Calu3 (cell line): ENCODE results near the gene ACSS3. TPM values are rescaled to one million over a fixed set of nuclear protein-coding genes. Genes with fewer than 3 reads are reported as not detected.

ENCODE experiments used
- BruUV-seq: library from RNA; stranded (reverse); fragments of 400-500 nt; replicated peaks from 2 replicates; lab custom pipeline; 2021; lab: Mats Ljungman, UMichigan
- CTCF ChIA-PET: fragments of 300-600 bp; sonication (Branson Sonifier 250); formaldehyde crosslinking; loops from one replicate; lab custom pipeline; 2022; ENCODE audit warnings: antibody characterized with exemption; lab: Charles Lee
- DNase-seq: peaks from one replicate; pipeline ENCODE4 v3.0.0; 2022
- H3K27ac Mint-ChIP-seq: one replicate; pipeline ENCODE4 v1.8.0; 2022; ENCODE audit warnings: mixed read lengths; ENCODE audit not compliant: unreplicated experiment
- H3K27me3 Mint-ChIP-seq: one replicate; pipeline ENCODE4 v1.8.0; 2022; ENCODE audit warnings: mixed read lengths; ENCODE audit not compliant: unreplicated experiment
- H3K36me3 Mint-ChIP-seq: one replicate; pipeline ENCODE4 v1.8.0; 2022; ENCODE audit warnings: mild to moderate bottlenecking, moderate library complexity, mixed read lengths; ENCODE audit not compliant: insufficient read depth, unreplicated experiment
- H3K4me1 Mint-ChIP-seq: one replicate; pipeline ENCODE4 v1.8.0; 2022; ENCODE audit warnings: mild to moderate bottlenecking, low read depth, mixed read lengths; ENCODE audit not compliant: unreplicated experiment
- H3K4me3 Mint-ChIP-seq: one replicate; pipeline ENCODE4 v1.8.0; 2022; ENCODE audit warnings: mild to moderate bottlenecking, low read depth, moderate library complexity, mixed read lengths; ENCODE audit not compliant: unreplicated experiment
- H3K9me3 Mint-ChIP-seq: one replicate; pipeline ENCODE4 v1.8.0; 2022; ENCODE audit warnings: low read depth, mixed read lengths; ENCODE audit not compliant: unreplicated experiment
- CTCF ChIP-seq: fragments of 200-600 bp; IDR thresholded peaks from one replicate; pipeline ENCODE4 v1.8.0; 2022; ENCODE audit warnings: antibody characterized with exemption; ENCODE audit not compliant: unreplicated experiment
- intact Hi-C: fragments of 100-400 bp; cut with micrococcal nuclease; formaldehyde crosslinking; loops from one replicate; pipeline ENCODE4 v1.10.0; 2022; ENCODE audit not compliant: unreplicated experiment
- total RNA-seq: library from RNA; stranded (reverse); gene quantifications from 2 replicates; pipeline ENCODE4 v1.2.3, GENCODE V29; 2022

The ACSS3 gene
- total RNA-seq, 1 experiment from 2014 or later: 0.21 TPM

- CTCF ChIA-PET: interaction anchor here (0.5 kb wide), 1 partner anchor 1887 kb away, joined by 4 read pairs; no protein-coding TSS in a partner anchor
These were observed 89.8 kb downstream of the ACSS3 start for GRCh38 chr12:81167694-81168093.

GRCh38 chr12:81168445-81168844 is 90.6 kb downstream of the ACSS3 start:
- intact Hi-C loops: no loop called here
- Mint-ChIP-seq H3K27me3 (no peaks in the 10 kb centered on the region), H3K27ac (no peak overlapping the region), H3K36me3 (no peaks in the 10 kb centered on the region), H3K9me3 (no peaks in the 10 kb centered on the region), H3K4me3 (no peak overlapping the region), H3K4me1 (peaks cover 8% of the 10 kb centered on the region)
- no peak for DNase-seq
- CTCF ChIA-PET: no interaction called here
- no peak for TF ChIP-seq CTCF
- no TSS peak for BruUV-seq

More at GRCh38 chr12:81167694-81168093, 89.8 kb downstream of the ACSS3 start:
- no peaks in the 10 kb centered on the region for H3K9me3 Mint-ChIP-seq
- intact Hi-C loops: no loop called here
- no peak overlapping the region for H3K4me3 Mint-ChIP-seq
- DNase-seq: no peak
- no peak overlapping the region for H3K27ac Mint-ChIP-seq
- no peaks in the 10 kb centered on the region for H3K36me3 Mint-ChIP-seq
- no peak for TF ChIP-seq CTCF
- H3K4me1 Mint-ChIP-seq: peaks cover 8% of the 10 kb centered on the region
- no peaks in the 10 kb centered on the region for H3K27me3 Mint-ChIP-seq
- BruUV-seq: no TSS peak

GRCh38 chr12:81170072-81170471 is 92.2 kb downstream of the ACSS3 start:
- no TSS peak for BruUV-seq
- DNase-seq: no peak
- CTCF ChIA-PET: no interaction called here
- H3K4me1 Mint-ChIP-seq: peaks cover 8% of the 10 kb centered on the region
- H3K27ac Mint-ChIP-seq: no peak overlapping the region
- no peaks in the 10 kb centered on the region for H3K36me3 Mint-ChIP-seq
- H3K27me3 Mint-ChIP-seq: no peaks in the 10 kb centered on the region
- H3K9me3 Mint-ChIP-seq: no peaks in the 10 kb centered on the region
- intact Hi-C loops: no loop called here
- no peak for TF ChIP-seq CTCF
- H3K4me3 Mint-ChIP-seq: no peak overlapping the region

- no peak overlapping the region for H3K27ac Mint-ChIP-seq
These were observed 95.0 kb downstream of the ACSS3 start for GRCh38 chr12:81172851-81173250.

More at GRCh38 chr12:81172851-81173250, 95.0 kb downstream of the ACSS3 start:
- peaks cover 4% of the 10 kb centered on the region for H3K4me1 Mint-ChIP-seq
- CTCF ChIA-PET: no interaction called here
- peaks cover 4% of the 10 kb centered on the region for H3K9me3 Mint-ChIP-seq
- DNase-seq: no peak
- no TSS peak for BruUV-seq
- no peak overlapping the region for H3K4me3 Mint-ChIP-seq
- no peaks in the 10 kb centered on the region for H3K36me3 Mint-ChIP-seq
- intact Hi-C loops: no loop called here
- TF ChIP-seq CTCF: no peak
- no peaks in the 10 kb centered on the region for H3K27me3 Mint-ChIP-seq
